HL-60/S4 (cell line): ENCODE data around the gene LDLRAD2.
"Not testable (repeated sequence)": the region's sequence is repeated elsewhere in the genome, so short reads cannot be mapped to it uniquely, and the experiment has no call there.

ENCODE experiments used
- in situ Hi-C: fragments of 300-500 bp; cut with MboI; formaldehyde crosslinking; loops from 2 replicates; pipeline ENCODE4 v1.14.3; 2022; ENCODE audit warnings: low sequenced_read_pairs

The LDLRAD2 gene

GRCh38 chr1:21823980-21824702, 12.1 kb downstream of the LDLRAD2 start:
- in situ Hi-C loops, result no loop called here

- in situ Hi-C loops, result no loop called here
Observed at GRCh38 chr1:21824926-21825325, 12.9 kb downstream of the LDLRAD2 start.

- in situ Hi-C loops, result no loop called here
Observed at GRCh38 chr1:21825393-21825792, 13.3 kb downstream of the LDLRAD2 start.

GRCh38 chr1:21826694-21827093, 14.6 kb downstream of the LDLRAD2 start:
- in situ Hi-C loops, result not testable (repeated sequence)

GRCh38 chr1:21827141-21827679, 15.1 kb downstream of the LDLRAD2 start:
- in situ Hi-C loops, result no loop called here

GRCh38 chr1:21828075-21828474, 16.0 kb downstream of the LDLRAD2 start:
- in situ Hi-C loops, result no loop called here

- in situ Hi-C loops, result no loop called here
Observed at GRCh38 chr1:21828506-21829210, 16.6 kb downstream of the LDLRAD2 start.

GRCh38 chr1:21829294-21829693, 17.2 kb downstream of the LDLRAD2 start:
- in situ Hi-C loops, result no loop called here

GRCh38 chr1:21830792-21831453, 18.9 kb downstream of the LDLRAD2 start:
- in situ Hi-C loops, result no loop called here

GRCh38 chr1:21831454-21831970, 19.4 kb downstream of the LDLRAD2 start:
- in situ Hi-C loops, result no loop called here

- in situ Hi-C loops, result no loop called here
Observed at GRCh38 chr1:21833392-21833976, 21.4 kb downstream of the LDLRAD2 start.

- in situ Hi-C loops, result no loop called here
Observed at GRCh38 chr1:21834094-21834493, 22.0 kb downstream of the LDLRAD2 start.

- in situ Hi-C loops, result no loop called here
Observed at GRCh38 chr1:21834666-21835065, 22.6 kb downstream of the LDLRAD2 start.

GRCh38 chr1:21836010-21836409, 23.9 kb downstream of the LDLRAD2 start:
- in situ Hi-C loops, result no loop called here

- in situ Hi-C loops, result no loop called here
Observed at GRCh38 chr1:21836729-21837128, 24.7 kb downstream of the LDLRAD2 start.

- in situ Hi-C loops, result no loop called here
Observed at GRCh38 chr1:21837476-21837875, 25.4 kb downstream of the LDLRAD2 start.

- in situ Hi-C loops, result no loop called here
Observed at GRCh38 chr1:21838359-21839157, 26.5 kb downstream of the LDLRAD2 start.

- in situ Hi-C loops, result no loop called here
Observed at GRCh38 chr1:21839337-21840037, 27.4 kb downstream of the LDLRAD2 start.

- in situ Hi-C loops, result no loop called here
Observed at GRCh38 chr1:21840981-21841380, 28.9 kb downstream of the LDLRAD2 start.
